ENCODE measurements around the gene BBOF1. TPM values are rescaled to one million over a fixed set of nuclear protein-coding genes. Genes with fewer than 3 reads are reported as not detected.
"Not testable (repeated sequence)": the region's sequence is repeated elsewhere in the genome, so short reads cannot be mapped to it uniquely, and the experiment has no call there.

The BBOF1 gene
- total and polyA plus RNA-seq, 9 of the 15 experiments (the other 6 are each of a cell fraction or from before 2014, with no cell fraction given) = 1.3 to 4.9 (median 4.2) TPM

DNA sequence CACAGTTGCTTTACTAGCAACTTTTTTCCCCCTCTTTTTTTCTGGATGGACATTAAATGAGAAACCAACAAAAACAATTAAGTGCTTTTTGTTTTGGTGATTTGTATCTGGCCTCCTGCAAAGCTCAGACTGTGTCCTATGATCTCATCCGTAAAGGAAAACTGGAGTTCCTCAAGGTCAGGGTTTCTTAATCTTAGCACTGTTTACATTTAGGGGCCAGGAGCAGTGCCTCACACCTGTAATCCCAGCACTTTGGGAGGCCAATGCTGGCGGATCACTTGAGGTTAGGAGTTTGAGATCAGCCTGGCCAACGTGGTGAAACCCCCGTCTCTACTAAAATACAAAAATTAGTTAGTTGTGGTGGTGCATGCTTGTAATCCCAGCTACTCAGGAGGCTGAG, 28.1 kb upstream of the BBOF1 start:
- 56% methylated on average over 4 of the region's 4 CpGs for WGBS (ENCODE audit: insufficient coverage, low coverage, missing lambda C conversion rate)
- Histone ChIP-seq H3K27me3 (ENCODE audit: control insufficient read depth in 2 of 2, insufficient read depth in 2 of 2, low read length in 2 of 2) (no peaks in the 10 kb centered on the region), H3K4me3 (no peak overlapping the region), H3K9ac (ENCODE audit: insufficient read depth in 1 of 2, low read depth in 2 of 2, low read length in 2 of 2) (no peak overlapping the region), H3K4me1 (replicated peaks in 1 of 2; ENCODE audit: control insufficient read depth in 2 of 2, insufficient read depth in 2 of 2, low read length in 2 of 2) (no peaks in the 10 kb centered on the region), H3K4me2 (ENCODE audit: insufficient read depth, low read length) (no peak overlapping the region), H3K79me2 (ENCODE audit: control insufficient read depth, insufficient read depth, low read length) (no peaks in the 10 kb centered on the region), H3K36me3 (ENCODE audit: control insufficient read depth, insufficient read depth, low read length) (peaks cover 25% of the 10 kb centered on the region; the same call in 2 of the 3 replicates), H2AFZ (ENCODE audit: low read depth, low read length) (no peak overlapping the region), H3K9me3 (replicated peaks; ENCODE audit: control insufficient read depth, insufficient read depth, low read depth, low read length) (no peaks in the 10 kb centered on the region), H4K20me1 (replicated peaks; ENCODE audit: control insufficient read depth, insufficient read depth, low read length) (no peaks in the 10 kb centered on the region), H3K9me1 (ENCODE audit: control insufficient read depth, insufficient read depth, low read length) (no peaks in the 10 kb centered on the region), H3K27ac (ENCODE audit: extremely low read depth, low read depth, low read length) (no peak overlapping the region)
- ATAC-seq (no peak), DNase-seq (ENCODE audit: extremely low read depth in 1 of 4, low spot score in 3 of 4) (no peak), FAIRE-seq (no peak)
- ChIA-PET CTCF (ENCODE audit: low intra/inter-chr PET ratio) (no interaction called here), POLR2A (interaction anchor here (0.6 to 1.0 kb wide), 2 partner anchors 24 to 74 kb away, joined by 3 read pairs; no protein-coding TSS in a partner anchor)
- intact Hi-C loops (cut with micrococcal nuclease) (no loop called here), in situ Hi-C loops (cut with MboI) (no loop called here)
- TF ChIP-seq ZBTB1 (CRISPR knock-in tag; IDR thresholded peaks at IDR 0.05; ENCODE audit: borderline replicate concordance, low read depth) = no peak
- TF ChIP-seq GATA2 (CRISPR knock-in tag; IDR thresholded peaks at IDR 0.05) = no peak
- TF ChIP-seq ZNF217 (CRISPR knock-in tag; IDR thresholded peaks at IDR 0.05) = no peak
- TF ChIP-seq, protein P1, sequence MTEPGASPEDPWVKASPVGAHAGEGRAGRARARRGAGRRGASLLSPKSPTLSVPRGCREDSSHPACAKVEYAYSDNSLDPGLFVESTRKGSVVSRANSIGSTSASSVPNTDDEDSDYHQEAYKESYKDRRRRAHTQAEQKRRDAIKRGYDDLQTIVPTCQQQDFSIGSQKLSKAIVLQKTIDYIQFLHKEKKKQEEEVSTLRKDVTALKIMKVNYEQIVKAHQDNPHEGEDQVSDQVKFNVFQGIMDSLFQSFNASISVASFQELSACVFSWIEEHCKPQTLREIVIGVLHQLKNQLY (CRISPR knock-in tag; conservative IDR thresholded peaks at IDR 0.05) = no peak
- no peak for TF ChIP-seq GATAD2A (IDR thresholded peaks at IDR 0.05)
- TF ChIP-seq BRCA1 (IDR thresholded peaks at IDR 0.05) = no peak
- TF ChIP-seq BRCA1 (CRISPR knock-in tag; IDR thresholded peaks at IDR 0.05) = no peak
- TF ChIP-seq BDP1 (IDR thresholded peaks at IDR 0.05; ENCODE audit: insufficient read depth, insufficient read length) = no peak
- no TSS peak for BruUV-seq (replicated peaks)

DNA sequence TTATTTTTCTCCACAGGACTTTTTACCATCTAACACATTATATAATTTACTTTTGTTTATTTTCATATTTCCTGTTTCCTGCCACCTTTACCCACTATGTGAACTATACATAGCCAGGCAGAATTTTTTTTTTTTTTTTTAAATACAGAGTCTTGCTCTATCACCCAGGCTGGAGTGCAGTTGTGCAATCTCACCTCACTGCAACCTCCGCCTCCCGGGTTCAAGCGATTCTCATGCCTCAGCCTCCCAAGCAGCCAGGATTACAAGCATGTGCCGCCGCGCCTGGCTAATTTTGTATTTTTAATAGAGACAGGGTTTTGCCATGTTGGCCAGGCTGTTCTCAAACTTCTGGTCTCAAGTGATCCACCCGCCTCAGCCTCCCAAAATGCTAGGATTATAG, 24.2 kb upstream of the BBOF1 start:
- H3K4me3 ChIP-seq; H4K20me1 ChIP-seq (replicated peaks; ENCODE audit: control insufficient read depth, insufficient read depth, low read length); H2AFZ ChIP-seq (ENCODE audit: low read depth, low read length); H3K27me3 ChIP-seq (ENCODE audit: control insufficient read depth in 2 of 2, insufficient read depth in 2 of 2, low read length in 2 of 2); H3K27ac ChIP-seq (ENCODE audit: extremely low read depth, low read depth, low read length); H3K4me1 ChIP-seq (replicated peaks in 1 of 2; ENCODE audit: control insufficient read depth in 2 of 2, insufficient read depth in 2 of 2, low read length in 2 of 2); H3K79me2 ChIP-seq (ENCODE audit: control insufficient read depth, insufficient read depth, low read length); H3K9me3 ChIP-seq (replicated peaks; ENCODE audit: control insufficient read depth, insufficient read depth, low read depth, low read length); H3K9ac ChIP-seq (ENCODE audit: insufficient read depth in 1 of 2, low read depth in 2 of 2, low read length in 2 of 2); DNase-seq (ENCODE audit: extremely low read depth in 1 of 4, low spot score in 3 of 4); intact Hi-C loops (cut with micrococcal nuclease); CTCF ChIA-PET (ENCODE audit: low intra/inter-chr PET ratio); H3K4me2 ChIP-seq (ENCODE audit: insufficient read depth, low read length); POLR2A ChIA-PET; FAIRE-seq; in situ Hi-C loops (cut with MboI); BruUV-seq (replicated peaks); H3K9me1 ChIP-seq (ENCODE audit: control insufficient read depth, insufficient read depth, low read length); ATAC-seq: not testable (repeated sequence)
- H3K36me3 ChIP-seq (ENCODE audit: control insufficient read depth, insufficient read depth, low read length) = peaks cover 18% of the 10 kb centered on the region; the same call in 2 of the 3 replicates
- WGBS (ENCODE audit: insufficient coverage, low coverage, missing lambda C conversion rate) = 92% methylated on average over 7 of the region's 7 CpGs

Measured in K562 (cell line).